ENCODE data around the gene ADAMTS9. TPM values are rescaled to one million over a fixed set of nuclear protein-coding genes. Genes with fewer than 3 reads are reported as not detected.
A peak's percentile ranks its signal among the peaks of the same experiment; 100 is the strongest.

The ADAMTS9 gene
- total RNA-seq, 6 experiments from 2014 or later = 1.1 to 9.9 (median 3.5) TPM

DNA sequence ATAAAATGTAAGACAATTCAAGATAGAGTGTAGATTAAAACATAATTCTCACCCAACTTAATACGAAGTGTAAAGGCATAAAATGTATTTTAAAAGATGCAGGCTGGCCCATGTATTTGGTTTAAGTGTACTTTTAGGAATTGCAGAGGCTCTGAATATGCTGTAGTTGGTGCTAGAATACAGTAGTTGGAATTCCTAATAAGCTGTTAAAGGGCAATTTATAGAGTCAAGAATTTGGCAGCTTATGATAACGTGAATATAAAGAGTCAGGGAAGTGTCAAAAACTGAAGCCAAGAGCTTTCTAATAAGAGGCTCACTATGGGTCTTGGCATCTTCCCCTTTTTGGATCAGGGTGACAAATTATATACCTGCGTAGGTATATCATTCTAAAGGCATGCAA, 36.5 kb downstream of the ADAMTS9 start:
- Histone ChIP-seq H3K4me1 (no peaks in the 10 kb centered on the region), H3K4me3 (no peak overlapping the region), H3K9me3 (no peaks in the 10 kb centered on the region), H3K27ac (no peak overlapping the region), H3K27me3 (no peaks in the 10 kb centered on the region), H3K36me3 (no peaks in the 10 kb centered on the region)
- DNase-seq (no peak), ATAC-seq (no peak)
- TF ChIP-seq, protein P1, sequence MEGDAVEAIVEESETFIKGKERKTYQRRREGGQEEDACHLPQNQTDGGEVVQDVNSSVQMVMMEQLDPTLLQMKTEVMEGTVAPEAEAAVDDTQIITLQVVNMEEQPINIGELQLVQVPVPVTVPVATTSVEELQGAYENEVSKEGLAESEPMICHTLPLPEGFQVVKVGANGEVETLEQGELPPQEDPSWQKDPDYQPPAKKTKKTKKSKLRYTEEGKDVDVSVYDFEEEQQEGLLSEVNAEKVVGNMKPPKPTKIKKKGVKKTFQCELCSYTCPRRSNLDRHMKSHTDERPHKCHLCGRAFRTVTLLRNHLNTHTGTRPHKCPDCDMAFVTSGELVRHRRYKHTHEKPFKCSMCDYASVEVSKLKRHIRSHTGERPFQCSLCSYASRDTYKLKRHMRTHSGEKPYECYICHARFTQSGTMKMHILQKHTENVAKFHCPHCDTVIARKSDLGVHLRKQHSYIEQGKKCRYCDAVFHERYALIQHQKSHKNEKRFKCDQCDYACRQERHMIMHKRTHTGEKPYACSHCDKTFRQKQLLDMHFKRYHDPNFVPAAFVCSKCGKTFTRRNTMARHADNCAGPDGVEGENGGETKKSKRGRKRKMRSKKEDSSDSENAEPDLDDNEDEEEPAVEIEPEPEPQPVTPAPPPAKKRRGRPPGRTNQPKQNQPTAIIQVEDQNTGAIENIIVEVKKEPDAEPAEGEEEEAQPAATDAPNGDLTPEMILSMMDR (IDR thresholded peaks at IDR 0.05) = no peak
- no peak for TF ChIP-seq POLR2A (IDR thresholded peaks at IDR 0.05)
- 59% methylated on average over 3 of the region's 3 CpGs for WGBS (ENCODE audit: insufficient coverage, low coverage, low lambda C conversion rate, missing lambda C conversion rate)
- intact Hi-C loops (cut with DNase I) = no loop called here

DNA sequence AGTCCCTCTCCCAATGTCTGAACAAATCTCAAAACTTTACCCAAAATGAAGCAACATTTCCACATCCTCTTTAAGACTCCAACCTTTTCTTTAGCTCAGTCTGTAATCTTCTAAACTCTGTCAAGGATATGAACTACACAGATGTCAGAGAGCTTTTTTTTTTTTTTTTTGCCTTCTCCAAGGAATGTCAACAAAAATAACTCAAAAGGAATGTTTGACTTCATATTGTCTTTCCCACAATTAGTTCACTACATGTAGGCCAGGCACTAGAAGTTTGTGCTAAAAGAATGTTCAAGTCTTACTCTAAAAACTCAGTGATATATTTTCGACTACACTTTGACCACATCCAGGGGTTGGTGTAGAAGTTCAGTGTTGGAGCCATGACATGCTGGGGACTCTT, 37.1 kb downstream of the ADAMTS9 start:
- Histone ChIP-seq H3K27ac (no peak overlapping the region), H3K36me3 (no peaks in the 10 kb centered on the region), H3K9me3 (no peaks in the 10 kb centered on the region), H3K4me3 (no peak overlapping the region), H3K4me1 (no peaks in the 10 kb centered on the region), H3K27me3 (no peaks in the 10 kb centered on the region)
- DNase-seq (no peak), ATAC-seq (no peak)
- TF ChIP-seq, protein P1 (IDR thresholded peaks at IDR 0.05) = no peak
- TF ChIP-seq POLR2A (IDR thresholded peaks at IDR 0.05) = no peak
- WGBS (ENCODE audit: insufficient coverage, low coverage, low lambda C conversion rate, missing lambda C conversion rate) = 62% methylated on average over 1 of the region's 1 CpG
- intact Hi-C loops (cut with DNase I) = no loop called here

DNA sequence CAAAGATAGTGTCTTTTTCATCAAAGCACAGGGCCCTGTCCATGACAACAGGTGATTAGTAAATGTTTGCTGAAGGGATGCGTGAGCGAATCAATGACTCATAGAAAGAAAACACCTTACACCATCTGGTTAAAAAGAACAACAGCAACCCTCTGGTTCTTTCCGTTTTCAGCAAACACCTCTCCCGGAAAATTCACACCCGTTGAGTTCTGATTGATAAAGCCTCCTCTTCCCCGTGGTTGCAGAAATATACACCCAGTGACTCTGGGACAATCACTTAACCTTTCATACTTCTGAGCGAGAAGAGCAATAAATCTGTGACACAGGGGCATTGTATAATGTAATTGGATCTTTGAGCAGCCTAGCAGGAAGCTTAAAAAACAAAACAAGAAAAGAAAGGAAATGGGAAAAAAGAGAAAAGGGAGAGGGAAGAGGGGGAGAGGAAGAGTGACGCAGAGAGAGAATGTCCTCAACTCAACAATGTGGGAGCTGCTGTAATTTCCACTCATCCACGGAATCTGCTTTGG, 37.6 kb downstream of the ADAMTS9 start:
- peak in 1 of 4 donors; percentile 34 for ATAC-seq
- WGBS (ENCODE audit: insufficient coverage, low coverage, low lambda C conversion rate, missing lambda C conversion rate) = 51% methylated on average over 9 of the region's 9 CpGs
- Histone ChIP-seq H3K4me1 (no peaks in the 10 kb centered on the region), H3K36me3 (no peaks in the 10 kb centered on the region), H3K27ac (no peak overlapping the region), H3K4me3 (no peak overlapping the region), H3K9me3 (no peaks in the 10 kb centered on the region), H3K27me3 (no peaks in the 10 kb centered on the region)
- DNase-seq = no peak
- intact Hi-C loops (cut with DNase I) = no loop called here
- no peak for TF ChIP-seq POLR2A (IDR thresholded peaks at IDR 0.05)
- TF ChIP-seq, protein P1 (IDR thresholded peaks at IDR 0.05) = no peak

DNA sequence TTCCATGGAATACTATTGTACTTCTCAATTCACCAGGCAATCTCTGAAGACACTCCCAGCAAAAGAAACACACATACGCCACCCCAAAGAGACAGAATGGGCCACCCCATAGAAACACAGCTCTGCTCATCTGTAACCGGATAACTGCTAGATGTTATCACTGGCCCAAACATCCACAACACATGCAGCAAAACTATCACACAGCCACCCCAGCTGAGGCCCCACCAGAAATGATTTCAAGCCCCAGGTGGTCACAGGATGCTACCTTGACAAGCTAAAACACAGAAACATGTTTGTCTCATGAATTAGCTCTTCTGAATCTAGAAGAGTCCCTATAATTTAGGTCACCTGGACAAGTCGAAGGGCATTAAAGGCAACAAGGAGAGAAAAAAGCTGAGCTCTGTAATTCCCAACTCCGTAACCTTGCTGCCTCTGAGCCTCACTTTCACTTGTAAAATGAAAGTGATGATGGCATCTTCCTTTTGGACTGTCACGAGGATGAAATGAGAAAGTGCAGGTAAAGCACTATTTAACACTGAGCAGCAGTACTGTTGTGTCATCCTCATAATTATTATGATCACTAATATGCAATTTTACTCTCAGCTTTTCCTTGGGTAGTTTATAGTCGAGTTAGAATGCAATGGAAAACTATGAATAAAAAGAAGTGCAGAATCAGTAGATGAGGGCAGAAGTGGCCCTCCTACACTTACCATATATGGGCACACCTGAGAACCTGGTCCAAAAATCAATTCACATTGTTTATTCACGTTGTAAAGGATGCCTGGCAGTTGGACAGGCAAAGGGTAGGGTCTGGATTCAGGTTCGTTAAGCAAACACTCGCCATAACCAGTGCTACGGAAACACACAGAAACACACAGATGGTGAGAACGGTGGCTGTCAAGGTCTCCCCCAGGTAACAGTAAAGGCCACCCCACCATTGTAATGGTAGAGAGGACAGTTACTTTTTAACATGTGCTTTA, 38.6 kb downstream of the ADAMTS9 start:
- Histone ChIP-seq H3K4me1 (no peaks in the 10 kb centered on the region), H3K4me3 (no peak overlapping the region), H3K9me3 (no peaks in the 10 kb centered on the region), H3K27me3 (no peaks in the 10 kb centered on the region), H3K36me3 (no peaks in the 10 kb centered on the region), H3K27ac (no peak overlapping the region)
- TF ChIP-seq, protein P1 (IDR thresholded peaks at IDR 0.05) = no peak
- no peak for TF ChIP-seq POLR2A (IDR thresholded peaks at IDR 0.05)
- DNase-seq (no peak), ATAC-seq (no peak)
- 72% methylated on average over 11 of the region's 11 CpGs for WGBS (ENCODE audit: insufficient coverage, low coverage, low lambda C conversion rate, missing lambda C conversion rate)
- intact Hi-C loops (cut with DNase I) = no loop called here
